Measurements from ENCODE around the gene RFT1.

GRCh38 chr3:53142986-53143385 lies 12.8 kb upstream of the RFT1 start:
- TF ChIP-seq CTCF (IDR thresholded peaks at IDR 0.05; ENCODE audit: low read length): no peak
- no peak for TF ChIP-seq EZH2phosphoT487 (IDR thresholded peaks at IDR 0.05; ENCODE audit: low read length)
- no peak for TF ChIP-seq EZH2 (optimal IDR thresholded peaks at IDR 0.05; ENCODE audit: low read depth, low read length)
